Measurements from ENCODE around the gene CCDC92.

- no peak for TF ChIP-seq EZH2 (IDR thresholded peaks at IDR 0.05)
- no peak for TF ChIP-seq POLR2AphosphoS5 (IDR thresholded peaks at IDR 0.05; ENCODE audit: borderline replicate concordance, low read depth, low read length)
- no peak for TF ChIP-seq FOXP2 (optimal IDR thresholded peaks at IDR 0.05; ENCODE audit: control extremely low read depth, extremely low read length, insufficient read depth)
Observed at GRCh38 chr12:123934016-123934620, 38.5 kb downstream of the CCDC92 start.

Data from SK-N-MC (cell line).